Measurements from ENCODE around the gene TRDMT1.

DNA sequence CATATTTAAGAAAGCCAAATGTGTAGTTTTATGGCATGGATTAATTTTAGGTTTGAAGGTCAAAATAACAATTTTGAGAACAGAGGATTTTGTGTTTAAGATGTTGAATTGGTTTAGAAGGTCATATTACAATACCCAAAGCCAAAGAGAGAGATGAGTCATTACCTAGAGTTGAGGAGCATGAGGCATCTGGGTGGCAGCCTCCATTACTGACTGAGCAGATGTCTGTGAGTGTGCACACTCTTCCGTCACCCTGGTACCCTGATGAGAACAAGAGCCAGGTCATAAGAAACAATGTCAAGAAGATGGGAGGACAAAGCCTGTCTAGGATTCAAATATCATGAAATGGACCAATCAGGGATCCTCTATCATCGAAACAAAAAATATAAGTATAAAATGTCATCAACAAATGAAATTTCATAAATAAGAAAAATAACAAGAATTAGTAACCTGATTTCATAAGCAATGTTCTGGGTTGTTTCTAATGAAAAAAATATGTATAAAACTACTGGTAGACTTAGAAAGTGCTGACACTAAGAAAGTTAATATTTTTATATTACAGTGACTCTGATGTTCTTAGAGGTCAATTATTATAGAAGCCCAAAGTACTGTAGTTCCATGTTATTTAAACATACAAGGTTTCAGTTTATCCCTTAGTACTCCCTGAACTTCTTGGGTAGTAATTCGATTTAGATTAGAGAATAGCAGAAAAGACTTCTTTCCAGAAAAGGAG is 91.8 kb downstream of the TRDMT1 start:
- TF ChIP-seq, protein P1, sequence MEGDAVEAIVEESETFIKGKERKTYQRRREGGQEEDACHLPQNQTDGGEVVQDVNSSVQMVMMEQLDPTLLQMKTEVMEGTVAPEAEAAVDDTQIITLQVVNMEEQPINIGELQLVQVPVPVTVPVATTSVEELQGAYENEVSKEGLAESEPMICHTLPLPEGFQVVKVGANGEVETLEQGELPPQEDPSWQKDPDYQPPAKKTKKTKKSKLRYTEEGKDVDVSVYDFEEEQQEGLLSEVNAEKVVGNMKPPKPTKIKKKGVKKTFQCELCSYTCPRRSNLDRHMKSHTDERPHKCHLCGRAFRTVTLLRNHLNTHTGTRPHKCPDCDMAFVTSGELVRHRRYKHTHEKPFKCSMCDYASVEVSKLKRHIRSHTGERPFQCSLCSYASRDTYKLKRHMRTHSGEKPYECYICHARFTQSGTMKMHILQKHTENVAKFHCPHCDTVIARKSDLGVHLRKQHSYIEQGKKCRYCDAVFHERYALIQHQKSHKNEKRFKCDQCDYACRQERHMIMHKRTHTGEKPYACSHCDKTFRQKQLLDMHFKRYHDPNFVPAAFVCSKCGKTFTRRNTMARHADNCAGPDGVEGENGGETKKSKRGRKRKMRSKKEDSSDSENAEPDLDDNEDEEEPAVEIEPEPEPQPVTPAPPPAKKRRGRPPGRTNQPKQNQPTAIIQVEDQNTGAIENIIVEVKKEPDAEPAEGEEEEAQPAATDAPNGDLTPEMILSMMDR (conservative IDR thresholded peaks at IDR 0.05): no peak
- no peak for TF ChIP-seq EZH2 (IDR thresholded peaks at IDR 0.05; ENCODE audit: low read depth)
